Retina (tissue), 1 donor: Measurements from ENCODE around the gene TCF20.

Source experiments
- DNase-seq: peaks from one replicate; pipeline ENCODE4 v3.0.0-alpha.2; 2016

TCF20 gene

GRCh38 chr22:42270510-42271190 lies at the start of gene TCF20:
Gene TCF20 (minus strand): TSS chr22:42270653. CDS start chr22:42215305, 55,348 bp downstream.
- peak; percentile 69 for DNase-seq

- no peak for DNase-seq
These were observed 48.9 kb upstream of the TCF20 start for GRCh38 chr22:42319386-42319785.

GRCh38 chr22:42318967-42319366 lies 48.5 kb upstream of the TCF20 start:
- no peak for DNase-seq

GRCh38 chr22:42317691-42318547 lies 47.5 kb upstream of the TCF20 start:
- DNase-seq, result no peak

GRCh38 chr22:42317008-42317407 lies 46.6 kb upstream of the TCF20 start:
- DNase-seq, result no peak

GRCh38 chr22:42315392-42315756 lies 44.9 kb upstream of the TCF20 start:
- DNase-seq, result no peak

GRCh38 chr22:42314709-42315391 lies 44.4 kb upstream of the TCF20 start:
- no peak for DNase-seq

- DNase-seq, result peak; percentile 76
These were observed 43.5 kb upstream of the TCF20 start for GRCh38 chr22:42313804-42314581.

GRCh38 chr22:42313204-42313603 lies 42.8 kb upstream of the TCF20 start:
- DNase-seq, result no peak

GRCh38 chr22:42310291-42311015 lies 40.0 kb upstream of the TCF20 start:
- no peak for DNase-seq

- DNase-seq, result no peak
These were observed 39.4 kb upstream of the TCF20 start for GRCh38 chr22:42309865-42310264.

- DNase-seq, result no peak
These were observed 38.5 kb upstream of the TCF20 start for GRCh38 chr22:42308892-42309468.

GRCh38 chr22:42307806-42308563 lies 37.5 kb upstream of the TCF20 start:
- DNase-seq, result no peak

GRCh38 chr22:42306010-42306409 lies 35.6 kb upstream of the TCF20 start:
- DNase-seq, result no peak

GRCh38 chr22:42304324-42304790 lies 33.9 kb upstream of the TCF20 start:
- DNase-seq, result no peak

GRCh38 chr22:42303396-42304323 lies 33.2 kb upstream of the TCF20 start:
- DNase-seq, result peak; percentile 53

GRCh38 chr22:42301742-42302102 lies 31.3 kb upstream of the TCF20 start:
- no peak for DNase-seq

GRCh38 chr22:42301077-42301741 lies 30.8 kb upstream of the TCF20 start:
- DNase-seq, result no peak
